Uterus (tissue), 4 donors: ENCODE data around the gene OPCML. TPM values are rescaled to one million over a fixed set of nuclear protein-coding genes. Genes with fewer than 3 reads are reported as not detected.

Experiments
- DNase-seq, 2 donors: peaks; one replicate each; pipeline ENCODE4 v3.0.0-alpha.2; 2019 to 2020
- H3K27ac ChIP-seq, 2 donors: fragments of 200-600 bp; sonication (generic); 1 replicate in 1 of 2; 2 replicates in 1 of 2; pipeline ENCODE4 v1.5.1; 2016 to 2018
- H3K27me3 ChIP-seq, 2 donors: fragments of 200-600 bp; sonication (generic); one replicate each; pipeline ENCODE4 v1.5.1; 2018 to 2019; ENCODE audit warnings: control low read depth in 1 of 2
- H3K36me3 ChIP-seq, 2 donors: fragments of 200-600 bp; sonication (generic); one replicate each; pipeline ENCODE4 v1.5.1; 2019; ENCODE audit warnings: control low read depth in 1 of 2
- H3K4me1 ChIP-seq, 2 donors: fragments of 200-600 bp; sonication (generic); one replicate each; pipeline ENCODE4 v1.5.1; 2018 to 2019; ENCODE audit warnings: control low read depth in 1 of 2
- H3K4me3 ChIP-seq, 2 donors: fragments of 200-600 bp; sonication (generic); 1 replicate in 1 of 2; 2 replicates in 1 of 2; pipeline ENCODE4 v1.5.1; 2018 to 2019; ENCODE audit warnings: mild to moderate bottlenecking in 1 of 2
- H3K9me3 ChIP-seq, 2 donors: fragments of 200-600 bp; sonication (generic); one replicate each; pipeline ENCODE4 v1.5.1; 2019; ENCODE audit warnings: control low read depth in 1 of 2
- CTCF ChIP-seq, 4 experiments: fragments of 200-600 bp in 2 of 4; fragments of 450-650 bp in 2 of 4; sonication (generic) in 2 of 4; IDR thresholded peaks; one replicate each; pipeline ENCODE4 v1.5.1; 2016 to 2019; ENCODE audit warnings: antibody characterized with exemption in 4 of 4, mild to moderate bottlenecking in 2 of 4, moderate library complexity in 1 of 4
- POLR2A ChIP-seq, 2 donors: fragments of 450-650 bp; IDR thresholded peaks; one replicate each; pipeline ENCODE4 v1.6.1; 2016; ENCODE audit warnings: antibody characterized with exemption in 2 of 2, mild to moderate bottlenecking in 1 of 2, moderate library complexity in 1 of 2
- intact Hi-C: fragments of 100-400 bp; cut with DNase I; formaldehyde crosslinking; loops from one replicate; pipeline ENCODE4 v1.15.1; 2023; ENCODE audit warnings: low total_unique reads
- total RNA-seq, 4 donors: library from RNA; depleted of rRNA in 3 of 4; stranded (reverse); fragments of >200 nt in 3 of 4; gene quantifications; one replicate each; pipeline versions ENCODE4 v1.1.0 to v1.2.4, GENCODE V29; 2014 to 2023
- donor health status: DM: yes; HTN: yes; CAD: no.

OPCML gene
- total RNA-seq, 4 donors from 2014 or later, result under 0.01 to 3.9 (median 1.7) TPM

GRCh38 chr11:132472411-132473172 lies 1059.7 kb downstream of the OPCML start:
- no peak overlapping the region for H3K27ac ChIP-seq
- H3K4me1 ChIP-seq, result no peaks in the 10 kb centered on the region
- H3K27me3 ChIP-seq, result no peaks in the 10 kb centered on the region
- no peak for TF ChIP-seq POLR2A (IDR thresholded peaks at IDR 0.05)
- no peak for TF ChIP-seq CTCF (IDR thresholded peaks at IDR 0.05)
- intact Hi-C loops, result no loop called here
- H3K4me3 ChIP-seq, result no peak overlapping the region
- no peaks in the 10 kb centered on the region for H3K36me3 ChIP-seq
- DNase-seq, result no peak
- no peaks in the 10 kb centered on the region for H3K9me3 ChIP-seq

- Histone ChIP-seq H3K9me3 (no peaks in the 10 kb centered on the region), H3K4me1 (no peaks in the 10 kb centered on the region), H3K27ac (no peak overlapping the region), H3K4me3 (no peak overlapping the region), H3K27me3 (no peaks in the 10 kb centered on the region), H3K36me3 (no peaks in the 10 kb centered on the region)
- intact Hi-C loops, result no loop called here
- DNase-seq, result no peak
- TF ChIP-seq CTCF (IDR thresholded peaks at IDR 0.05) (no peak), POLR2A (IDR thresholded peaks at IDR 0.05) (no peak)
These were observed 1060.8 kb downstream of the OPCML start for GRCh38 chr11:132471466-132471865.

GRCh38 chr11:132466983-132467382 lies 1065.3 kb downstream of the OPCML start:
- TF ChIP-seq CTCF (IDR thresholded peaks at IDR 0.05) (no peak), POLR2A (IDR thresholded peaks at IDR 0.05) (no peak)
- H3K27ac ChIP-seq, result no peak overlapping the region
- H3K9me3 ChIP-seq, result no peaks in the 10 kb centered on the region
- no peaks in the 10 kb centered on the region for H3K36me3 ChIP-seq
- no peak for DNase-seq
- H3K4me1 ChIP-seq, result no peaks in the 10 kb centered on the region
- intact Hi-C loops, result no loop called here
- H3K27me3 ChIP-seq, result no peaks in the 10 kb centered on the region
- H3K4me3 ChIP-seq, result no peak overlapping the region

- H3K36me3 ChIP-seq, result no peaks in the 10 kb centered on the region
- intact Hi-C loops, result no loop called here
- TF ChIP-seq POLR2A (IDR thresholded peaks at IDR 0.05) (no peak), CTCF (IDR thresholded peaks at IDR 0.05) (no peak)
These were observed 1067.4 kb downstream of the OPCML start for GRCh38 chr11:132464939-132465338.

GRCh38 chr11:132464003-132464342 lies 1068.3 kb downstream of the OPCML start:
- H3K27me3 ChIP-seq, result no peaks in the 10 kb centered on the region
- H3K9me3 ChIP-seq, result no peaks in the 10 kb centered on the region
- no peaks in the 10 kb centered on the region for H3K36me3 ChIP-seq
- H3K4me3 ChIP-seq, result no peak overlapping the region
- no peaks in the 10 kb centered on the region for H3K4me1 ChIP-seq
- DNase-seq, result no peak
- no peak overlapping the region for H3K27ac ChIP-seq
- TF ChIP-seq POLR2A (IDR thresholded peaks at IDR 0.05) (no peak), CTCF (IDR thresholded peaks at IDR 0.05) (no peak)
- intact Hi-C loops, result no loop called here

More at GRCh38 chr11:132464939-132465338, 1067.4 kb downstream of the OPCML start:
- H3K9me3 ChIP-seq, result no peaks in the 10 kb centered on the region
- no peak overlapping the region for H3K4me3 ChIP-seq
- DNase-seq, result no peak
- H3K4me1 ChIP-seq, result no peaks in the 10 kb centered on the region
- no peak overlapping the region for H3K27ac ChIP-seq
- H3K27me3 ChIP-seq, result no peaks in the 10 kb centered on the region
